Sigmoid colon (tissue), 7 donors: ENCODE measurements around the gene ETV3. TPM values are rescaled to one million over a fixed set of nuclear protein-coding genes. Genes with fewer than 3 reads are reported as not detected.

Source experiments
- DNase-seq: peaks from one replicate; pipeline ENCODE4 v3.0.0-alpha.2; 2019
- H3K27ac ChIP-seq, 4 donors: fragments of 200-600 bp; sonication (generic); one replicate each; pipeline ENCODE4 v1.5.1; 2016 to 2019; ENCODE audit warnings: mild to moderate bottlenecking in 1 of 4
- H3K27me3 ChIP-seq, 3 donors: fragments of 200-600 bp; sonication (generic); one replicate each; pipeline ENCODE4 v1.5.1; 2019; ENCODE audit warnings: mild to moderate bottlenecking in 1 of 3
- H3K36me3 ChIP-seq, 4 donors: fragments of 200-600 bp; sonication (generic); one replicate each; pipeline ENCODE4 v1.5.1; 2016 to 2019
- H3K4me1 ChIP-seq, 4 donors: fragments of 200-600 bp; sonication (generic); one replicate each; pipeline ENCODE4 v1.5.1; 2017 to 2019
- H3K4me3 ChIP-seq, 4 donors: fragments of 200-600 bp; sonication (generic); one replicate each; pipeline ENCODE4 v1.5.1; 2017 to 2019; ENCODE audit warnings: mild to moderate bottlenecking in 2 of 4, moderate library complexity in 1 of 4
- H3K9me3 ChIP-seq, 4 donors: fragments of 200-600 bp in 3 of 4; sonication (generic) in 3 of 4; one replicate each; pipeline versions ENCODE4 v1.5.1 to v1.6.1; 2013 to 2019
- CTCF ChIP-seq, 4 experiments: fragments of 450-650 bp in 3 of 4; fragments of 200-600 bp in 1 of 4; IDR thresholded peaks; one replicate each; pipeline ENCODE4 v1.5.1; 2016 to 2019; ENCODE audit warnings: antibody characterized with exemption in 4 of 4, mild to moderate bottlenecking in 3 of 4, moderate library complexity in 2 of 4
- EP300 ChIP-seq, 4 donors: sonication (generic); formaldehyde crosslinking; IDR thresholded peaks; one replicate each; pipeline ENCODE4 v1.6.1; 2017; ENCODE audit warnings: antibody characterized with exemption in 4 of 4
- POLR2A ChIP-seq, 2 donors: fragments of 450-650 bp; IDR thresholded peaks; one replicate each; pipeline ENCODE4 v1.6.1; 2016; ENCODE audit warnings: antibody characterized with exemption in 2 of 2, mild to moderate bottlenecking in 2 of 2, moderate library complexity in 2 of 2
- POLR2AphosphoS5 ChIP-seq, 4 donors: sonication (generic); formaldehyde crosslinking; IDR thresholded peaks; one replicate each; pipeline ENCODE4 v1.6.1; 2017; ENCODE audit warnings: antibody characterized with exemption in 4 of 4
- WGBS, 2 donors: extraction: QIAGEN DNeasy Blood & Tissue Kit; methylation state at CpG; one replicate each; pipeline ENCODE4 v1.1.7; 2013; 5-methylcytosine and 5-hydroxymethylcytosine counted together
- intact Hi-C: fragments of 100-400 bp; cut with DNase I; formaldehyde crosslinking; loops from one replicate; pipeline ENCODE4 v1.15.1; 2023
- polyA plus RNA-seq, 3 donors: library from polyadenylated mRNA; stranded (reverse); fragments of 200-250 nt; gene quantifications; one replicate each; pipeline ENCODE4 v1.2.3, GENCODE V29; 2013
- total RNA-seq, 4 donors: library from RNA; depleted of rRNA; stranded (reverse); fragments of >200 nt; gene quantifications; one replicate each; pipeline ENCODE4 v1.1.0, GENCODE V29; 2016
- donor health status: healthy with polysubstance abuse.
- donor health status: Bipolar disorder and iron deficiency.
- donor health status: healthy.

ETV3 gene
- total and polyA plus RNA-seq, 7 donors: 6.6 to 20.2 (median 14.1) TPM

DNA sequence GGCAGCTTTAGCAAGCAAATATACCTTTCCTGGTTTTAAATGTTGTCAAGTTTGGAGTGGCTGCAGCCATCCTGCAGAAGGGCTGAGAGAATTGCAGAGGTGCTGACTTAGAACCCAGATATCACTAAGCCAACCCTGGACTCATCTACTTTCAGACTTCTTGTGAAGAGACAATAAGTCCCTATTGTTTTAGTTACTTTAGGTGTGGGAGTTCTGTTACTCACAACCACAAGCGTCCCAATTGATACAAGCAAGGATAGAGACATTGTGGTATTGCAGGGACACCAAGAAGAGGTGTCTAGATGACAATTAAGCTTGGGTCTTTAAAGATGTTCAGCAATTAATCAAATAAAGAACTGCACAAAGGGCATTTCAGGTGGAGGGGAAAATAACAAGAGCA, 8.8 kb upstream of the ETV3 start:
- no peak for DNase-seq
- Histone ChIP-seq H3K27me3 (peaks cover 0 to 4% (median 0%) of the 10 kb centered on the region in 3 donors), H3K27ac (no peak overlapping the region), H3K36me3 (no peaks in the 10 kb centered on the region), H3K4me3 (no peak overlapping the region), H3K4me1 (no peaks in the 10 kb centered on the region), H3K9me3 (no peaks in the 10 kb centered on the region)
- TF ChIP-seq CTCF (IDR thresholded peaks at IDR 0.05): no peak
- TF ChIP-seq EP300 (IDR thresholded peaks at IDR 0.05): no peak
- TF ChIP-seq POLR2A (IDR thresholded peaks at IDR 0.05): no peak
- TF ChIP-seq POLR2AphosphoS5 (IDR thresholded peaks at IDR 0.05): no peak
- intact Hi-C loops: no loop called here
- 87 to 94% methylated on average over 1 of the region's 1 CpG for WGBS, 2 donors

GRCh38 chr1:157146244-157146643, 8.0 kb upstream of the ETV3 start:
- intact Hi-C loops: no loop called here
- no peaks in the 10 kb centered on the region for H3K4me1 ChIP-seq
- TF ChIP-seq POLR2A (IDR thresholded peaks at IDR 0.05) (no peak), POLR2AphosphoS5 (IDR thresholded peaks at IDR 0.05) (no peak), CTCF (IDR thresholded peaks at IDR 0.05) (no peak), EP300 (IDR thresholded peaks at IDR 0.05) (no peak)
- DNase-seq: no peak
- no peaks in the 10 kb centered on the region for H3K9me3 ChIP-seq
- peaks cover 0 to 4% (median 0%) of the 10 kb centered on the region in 3 donors for H3K27me3 ChIP-seq
- 54 to 76% methylated on average over 3 of the region's 3 CpGs for WGBS, 2 donors
- H3K27ac ChIP-seq: no peak overlapping the region
- no peaks in the 10 kb centered on the region for H3K36me3 ChIP-seq
- H3K4me3 ChIP-seq: no peak overlapping the region

- Histone ChIP-seq H3K27me3 (peaks cover 0 to 4% (median 0%) of the 10 kb centered on the region in 3 donors), H3K36me3 (no peaks in the 10 kb centered on the region), H3K27ac (no peak overlapping the region), H3K4me3 (no peak overlapping the region), H3K9me3 (no peaks in the 10 kb centered on the region), H3K4me1 (no peaks in the 10 kb centered on the region)
- no peak for DNase-seq
- intact Hi-C loops: no loop called here
- TF ChIP-seq POLR2AphosphoS5 (IDR thresholded peaks at IDR 0.05): no peak
- TF ChIP-seq POLR2A (IDR thresholded peaks at IDR 0.05): no peak
- no peak for TF ChIP-seq EP300 (IDR thresholded peaks at IDR 0.05)
- TF ChIP-seq CTCF (IDR thresholded peaks at IDR 0.05): no peak
- WGBS, 2 donors: 97% methylated on average over 1 of the region's 1 CpG
Observed at GRCh38 chr1:157145076-157145475, 6.9 kb upstream of the ETV3 start.

DNA sequence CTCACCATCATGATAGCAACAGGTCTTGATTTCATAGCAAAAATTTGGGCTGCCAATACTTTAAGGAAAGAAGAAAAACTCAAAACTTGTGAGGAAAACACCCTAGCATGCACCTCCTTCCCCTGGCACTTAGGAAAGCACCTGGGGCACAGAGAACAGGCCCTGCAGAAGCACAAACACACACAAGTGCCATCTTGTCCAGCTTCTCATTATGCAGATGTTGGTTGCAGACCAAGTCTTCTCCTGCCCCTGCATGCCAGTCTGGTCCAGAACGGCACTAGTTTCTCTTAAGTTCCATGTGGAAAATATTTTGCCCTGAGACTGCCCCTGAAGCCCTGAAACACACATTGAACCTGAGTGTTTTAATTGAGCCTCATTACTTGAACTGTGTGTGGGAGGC, 6.3 kb upstream of the ETV3 start:
- Histone ChIP-seq H3K9me3 (no peaks in the 10 kb centered on the region), H3K27me3 (no peaks in the 10 kb centered on the region), H3K4me3 (no peak overlapping the region), H3K36me3 (no peaks in the 10 kb centered on the region), H3K4me1 (no peaks in the 10 kb centered on the region), H3K27ac (no peak overlapping the region)
- 84 to 92% methylated on average over 1 of the region's 1 CpG for WGBS, 2 donors
- TF ChIP-seq POLR2AphosphoS5 (IDR thresholded peaks at IDR 0.05) (no peak), EP300 (IDR thresholded peaks at IDR 0.05) (no peak), POLR2A (IDR thresholded peaks at IDR 0.05) (no peak), CTCF (IDR thresholded peaks at IDR 0.05) (no peak)
- DNase-seq: no peak
- intact Hi-C loops: no loop called here

- Histone ChIP-seq H3K27ac (no peak overlapping the region), H3K9me3 (no peaks in the 10 kb centered on the region), H3K27me3 (no peaks in the 10 kb centered on the region), H3K4me1 (peaks cover 0 to 7% (median 2%) of the 10 kb centered on the region in 4 donors), H3K36me3 (no peaks in the 10 kb centered on the region), H3K4me3 (no peak overlapping the region)
- intact Hi-C loops: no loop called here
- WGBS, 2 donors: 88 to 90% methylated on average over 3 of the region's 3 CpGs
- no peak for DNase-seq
- TF ChIP-seq EP300 (IDR thresholded peaks at IDR 0.05) (no peak), CTCF (IDR thresholded peaks at IDR 0.05) (no peak), POLR2AphosphoS5 (IDR thresholded peaks at IDR 0.05) (no peak), POLR2A (IDR thresholded peaks at IDR 0.05) (no peak)
Observed at GRCh38 chr1:157142765-157143423, 4.7 kb upstream of the ETV3 start.
